SK-N-MC (cell line): ENCODE data around the gene IPO11.

Experiments
- EZH2 ChIP-seq: fragments of 200-600 bp; sonication (generic); IDR thresholded peaks from one replicate; pipeline ENCODE4 v1.6.1; 2017; ENCODE audit warnings: antibody characterized with exemption
- POLR2AphosphoS5 ChIP-seq: IDR thresholded peaks from 2 replicates; pipeline ENCODE4 v1.6.1; 2012; ENCODE audit warnings: mild to moderate bottlenecking, low read depth, low read length, borderline replicate concordance

DNA sequence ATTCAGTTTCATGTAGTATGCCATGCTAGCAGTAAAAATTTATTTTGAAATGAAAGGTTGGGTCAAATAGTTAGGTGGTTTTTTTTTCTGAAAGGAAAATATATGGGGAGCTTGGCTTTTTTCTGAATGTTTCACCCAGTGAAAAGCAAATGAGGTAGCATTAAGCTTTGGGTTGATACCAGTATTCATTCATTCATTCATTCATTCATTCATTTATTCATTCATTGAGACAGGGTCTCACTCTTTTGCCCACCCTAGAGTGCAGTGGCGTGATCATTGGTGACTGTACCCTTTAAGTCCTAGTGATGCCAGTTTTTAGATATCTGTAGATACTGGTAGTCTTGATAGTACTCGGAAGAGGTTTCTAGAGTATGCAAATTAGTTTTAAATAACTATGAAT, 123.7 kb downstream of the IPO11 start:
- TF ChIP-seq POLR2AphosphoS5 (no peak), EZH2 (no peak)
